GM10266 (cell line): ENCODE results near the gene MRTFB.

Source experiments
- DNase-seq: peaks from one replicate; pipeline ENCODE4 v3.0.0; 2012; ENCODE audit errors: extremely low spot score
- CTCF ChIP-seq: IDR thresholded peaks from 2 replicates; pipeline ENCODE4 v1.5.1; 2012; ENCODE audit warnings: mild to moderate bottlenecking, low read depth; ENCODE audit not compliant: control insufficient read depth, insufficient read depth; ENCODE audit errors: missing control alignments

Gene MRTFB

GRCh38 chr16:14105760-14106375, 34.7 kb downstream of the MRTFB start:
- no peak for TF ChIP-seq CTCF
- no peak for DNase-seq

- DNase-seq, result no peak
Measured at GRCh38 chr16:14106457-14106856, 35.3 kb downstream of the MRTFB start.

GRCh38 chr16:14106961-14107360, 35.8 kb downstream of the MRTFB start:
- DNase-seq, result no peak
- no peak for TF ChIP-seq CTCF

More at GRCh38 chr16:14106457-14106856, 35.3 kb downstream of the MRTFB start:
- no peak for TF ChIP-seq CTCF

- no peak for TF ChIP-seq CTCF
- no peak for DNase-seq
Measured at GRCh38 chr16:14109077-14109775, 38.1 kb downstream of the MRTFB start.

GRCh38 chr16:14109782-14110727, 38.9 kb downstream of the MRTFB start:
- no peak for TF ChIP-seq CTCF
- no peak for DNase-seq

GRCh38 chr16:14110728-14111251, 39.7 kb downstream of the MRTFB start:
- no peak for DNase-seq
- TF ChIP-seq CTCF, result no peak
